Progenitor cell of endocrine pancreas (in vitro differentiated cells): ENCODE measurements around the gene JUP. TPM values are rescaled to one million over a fixed set of nuclear protein-coding genes. Genes with fewer than 3 reads are reported as not detected.

Experiments used
- DNase-seq: peaks from one replicate; pipeline ENCODE4 v3.0.0; 2021; ENCODE audit warnings: low spot score; ENCODE audit not compliant: unreplicated experiment
- H3K27ac Mint-ChIP-seq: 2 replicates; pipeline ENCODE4 v1.8.0; 2021; ENCODE audit warnings: mild to moderate bottlenecking, moderate library complexity, mixed read lengths
- H3K27me3 Mint-ChIP-seq: 2 replicates; pipeline ENCODE4 v1.8.0; 2021; ENCODE audit warnings: mixed read lengths
- H3K36me3 Mint-ChIP-seq: 2 replicates; pipeline ENCODE4 v1.8.0; 2022; ENCODE audit warnings: mixed read lengths; ENCODE audit not compliant: insufficient read depth
- H3K4me1 Mint-ChIP-seq: 2 replicates; pipeline ENCODE4 v1.8.0; 2021; ENCODE audit warnings: low read depth, mixed read lengths
- H3K4me3 Mint-ChIP-seq: 2 replicates; pipeline ENCODE4 v1.8.0; 2021; ENCODE audit warnings: low read depth, mild to moderate bottlenecking, moderate library complexity, mixed read lengths
- H3K9me3 Mint-ChIP-seq: 2 replicates; pipeline ENCODE4 v1.8.0; 2021; ENCODE audit warnings: low read depth, mixed read lengths
- CTCF ChIP-seq: fragments of 200-600 bp; sonication (generic); IDR thresholded peaks from one replicate; pipeline ENCODE4 v1.5.0; 2021; ENCODE audit warnings: antibody characterized with exemption, mild to moderate bottlenecking; ENCODE audit not compliant: unreplicated experiment
- total RNA-seq: library from RNA; stranded (reverse); gene quantifications from 2 replicates; pipeline ENCODE4 v1.2.1, GENCODE V29; 2021

JUP gene
- total RNA-seq, 1 donor from 2014 or later = 195 TPM

- H3K9me3 Mint-ChIP-seq = no peaks in the 10 kb centered on the region
- H3K4me1 Mint-ChIP-seq = peaks cover 15% of the 10 kb centered on the region
- TF ChIP-seq CTCF = no peak
- no peaks in the 10 kb centered on the region for H3K27me3 Mint-ChIP-seq
- H3K4me3 Mint-ChIP-seq = no peak overlapping the region
- H3K27ac Mint-ChIP-seq = peak overlapping the region; percentile 95
- H3K36me3 Mint-ChIP-seq = no peaks in the 10 kb centered on the region
- DNase-seq = no peak
Measured at GRCh38 chr17:41792845-41793783, 6.6 kb upstream of the JUP start.

DNA sequence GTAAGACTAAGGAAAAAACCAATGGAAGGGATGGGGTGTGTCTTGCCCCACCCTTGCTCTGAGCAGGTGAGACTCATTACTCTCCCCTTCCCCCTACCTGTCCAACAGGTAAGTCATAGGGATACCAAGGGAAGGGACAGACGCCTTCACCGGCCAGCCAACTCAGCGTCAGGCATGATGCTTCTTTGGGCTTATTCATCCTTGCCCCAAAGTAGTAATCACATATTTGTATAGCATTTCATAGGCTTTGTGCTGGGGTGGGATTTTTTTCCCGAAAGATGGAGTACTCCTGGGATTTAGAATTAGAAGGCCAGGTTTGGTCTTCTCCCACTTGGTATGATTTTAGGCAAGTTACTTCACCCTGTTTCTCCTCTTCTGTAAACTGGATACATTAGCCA is 509 bp upstream of the JUP start:
- Mint-ChIP-seq H3K27me3 (no peaks in the 10 kb centered on the region), H3K4me1 (peaks cover 26% of the 10 kb centered on the region), H3K9me3 (no peaks in the 10 kb centered on the region), H3K36me3 (peaks cover 2% of the 10 kb centered on the region), H3K27ac (peak overlapping the region; percentile 93), H3K4me3 (peak overlapping the region; percentile 81)
- TF ChIP-seq CTCF = no peak
- DNase-seq = no peak

DNA sequence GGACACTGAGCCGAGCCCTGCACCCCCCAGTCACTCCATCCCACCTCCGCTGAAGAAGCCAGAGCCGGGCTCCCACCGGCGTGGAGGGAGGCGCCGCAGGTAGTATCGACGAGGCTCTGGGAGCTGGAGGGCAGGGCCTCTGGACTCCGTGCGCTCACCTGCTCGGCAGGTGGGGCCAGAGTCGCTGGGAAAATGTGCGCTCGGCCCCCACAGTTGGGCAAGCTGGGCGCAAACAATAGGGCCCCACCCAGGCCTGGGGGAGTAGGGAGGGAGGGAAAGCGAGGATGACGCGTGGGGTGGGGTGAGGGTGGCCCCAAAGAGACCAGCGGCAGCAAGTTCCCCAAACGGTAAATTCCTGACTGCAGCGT is 668 bp downstream of the JUP start:
- Mint-ChIP-seq H3K4me3 (peak overlapping the region; percentile 81), H3K4me1 (peaks cover 33% of the 10 kb centered on the region), H3K27ac (peak overlapping the region; percentile 97), H3K27me3 (no peaks in the 10 kb centered on the region), H3K9me3 (no peaks in the 10 kb centered on the region), H3K36me3 (peaks cover 2% of the 10 kb centered on the region)
- no peak for TF ChIP-seq CTCF
- DNase-seq = peak; percentile 64

DNA sequence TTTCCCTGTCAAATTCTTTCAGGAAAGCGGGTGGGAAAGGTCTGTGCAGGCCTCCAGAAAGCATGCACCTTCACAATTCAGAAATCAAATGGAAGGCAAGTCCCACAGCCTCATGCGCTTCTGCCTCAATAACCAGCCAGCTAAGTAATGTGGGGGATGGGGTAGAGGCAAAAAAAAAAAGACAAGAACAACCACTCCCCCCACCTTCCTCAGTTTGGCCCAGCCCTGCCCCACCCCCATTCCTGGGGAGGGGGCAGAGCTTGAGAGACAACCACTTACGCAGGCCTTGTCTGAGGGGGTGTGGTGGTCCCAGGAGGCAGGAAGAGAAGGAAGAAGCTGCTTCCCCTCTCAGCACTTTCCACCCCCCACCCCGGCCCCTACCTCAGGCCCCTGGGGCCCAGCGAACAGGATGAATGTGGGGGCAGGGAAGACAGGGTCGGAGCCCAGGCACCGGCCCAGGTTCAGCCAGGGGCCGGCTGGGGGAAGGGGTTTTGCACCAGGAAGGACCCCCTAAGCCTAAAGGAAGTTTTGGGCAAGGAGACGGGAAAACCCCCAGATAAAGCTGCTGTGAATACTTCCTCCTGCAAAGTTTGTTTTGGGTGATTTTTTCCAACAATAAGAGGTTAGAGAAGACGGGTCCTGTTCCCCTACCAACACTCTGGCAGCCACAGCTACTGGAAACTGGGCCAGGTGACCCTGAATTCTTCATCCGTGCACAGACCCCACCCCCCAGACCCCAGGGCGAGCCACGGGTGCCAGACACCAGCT is 1.2 kb downstream of the JUP start:
- peaks cover 34% of the 10 kb centered on the region for H3K4me1 Mint-ChIP-seq
- peak overlapping the region; percentile 97 for H3K27ac Mint-ChIP-seq
- no peak for TF ChIP-seq CTCF
- no peaks in the 10 kb centered on the region for H3K27me3 Mint-ChIP-seq
- H3K4me3 Mint-ChIP-seq = peak overlapping the region; percentile 81
- peaks cover 4% of the 10 kb centered on the region for H3K36me3 Mint-ChIP-seq
- no peak for DNase-seq
- H3K9me3 Mint-ChIP-seq = no peaks in the 10 kb centered on the region

- H3K9me3 Mint-ChIP-seq = no peaks in the 10 kb centered on the region
- TF ChIP-seq CTCF = no peak
- peak overlapping the region; percentile 97 for H3K27ac Mint-ChIP-seq
- peaks cover 4% of the 10 kb centered on the region for H3K36me3 Mint-ChIP-seq
- DNase-seq = no peak
- H3K4me3 Mint-ChIP-seq = peak overlapping the region; percentile 81
- no peaks in the 10 kb centered on the region for H3K27me3 Mint-ChIP-seq
- H3K4me1 Mint-ChIP-seq = peaks cover 34% of the 10 kb centered on the region
Measured at GRCh38 chr17:41784207-41784744, 2.2 kb downstream of the JUP start.
